Trophoblast cell (in vitro differentiated cells and primary cell): Measurements from ENCODE around the gene VCL.

Experiments used
- DNase-seq, 2 donors: peaks; one replicate each; pipeline ENCODE4 v3.0.0-alpha.2; 2016
- H2AFZ ChIP-seq: 2 replicates; pipeline ENCODE4 v1.6.1; 2013; ENCODE audit warnings: low read length, moderate library complexity, mild to moderate bottlenecking; ENCODE audit not compliant: insufficient read depth, poor library complexity
- H2AK5ac ChIP-seq: 2 replicates; pipeline ENCODE4 v1.6.1; 2013; ENCODE audit warnings: mild to moderate bottlenecking, low read length
- H2BK120ac ChIP-seq: 2 replicates; pipeline ENCODE4 v1.6.1; 2013; ENCODE audit warnings: low read length, mild to moderate bottlenecking, moderate library complexity; ENCODE audit not compliant: insufficient read depth, poor library complexity
- H2BK12ac ChIP-seq: 2 replicates; pipeline ENCODE4 v1.6.1; 2013; ENCODE audit warnings: mild to moderate bottlenecking, low read length, moderate library complexity
- H2BK5ac ChIP-seq: 2 replicates; pipeline ENCODE4 v1.6.1; 2013; ENCODE audit warnings: low read length, low read depth, moderate library complexity, mild to moderate bottlenecking; ENCODE audit not compliant: poor library complexity
- H3K14ac ChIP-seq: 2 replicates; pipeline ENCODE4 v1.6.1; 2013; ENCODE audit warnings: mild to moderate bottlenecking, low read length
- H3K18ac ChIP-seq: 2 replicates; pipeline ENCODE4 v1.6.1; 2013; ENCODE audit warnings: mild to moderate bottlenecking, low read length
- H3K23ac ChIP-seq: 2 replicates; pipeline ENCODE4 v1.6.1; 2013; ENCODE audit warnings: low read length
- H3K27ac ChIP-seq: 2 replicates; pipeline ENCODE4 v1.5.1; 2013; ENCODE audit warnings: low read depth, mild to moderate bottlenecking, inconsistent platforms, low read length, moderate library complexity
- H3K27me3 ChIP-seq: 2 replicates; pipeline ENCODE4 v1.6.1; 2013; ENCODE audit warnings: inconsistent platforms, mild to moderate bottlenecking, low read length, moderate library complexity; ENCODE audit not compliant: insufficient read depth
- H3K36me3 ChIP-seq, 2 experiments: 1 replicate in 1 of 2; 2 replicates in 1 of 2; pipeline ENCODE4 v1.6.1; 2013; ENCODE audit warnings: low read length in 2 of 2, mild to moderate bottlenecking in 2 of 2, moderate library complexity in 1 of 2; ENCODE audit not compliant: insufficient read depth in 2 of 2, control insufficient read depth in 1 of 2
- H3K4ac ChIP-seq: 2 replicates; pipeline ENCODE4 v1.6.1; 2013; ENCODE audit warnings: low read depth, mild to moderate bottlenecking, low read length, moderate library complexity
- H3K4me1 ChIP-seq, 2 experiments: 1 replicate in 1 of 2; 2 replicates in 1 of 2; pipeline ENCODE4 v1.6.1; 2013; ENCODE audit warnings: low read length in 2 of 2, mild to moderate bottlenecking in 2 of 2, moderate library complexity in 1 of 2; ENCODE audit not compliant: insufficient read depth in 2 of 2, control insufficient read depth in 1 of 2
- H3K4me2 ChIP-seq: 2 replicates; pipeline ENCODE4 v1.6.1; 2013; ENCODE audit warnings: inconsistent platforms, mild to moderate bottlenecking, low read length, moderate library complexity
- H3K4me3 ChIP-seq: 2 replicates; pipeline ENCODE4 v1.5.1; 2013; ENCODE audit warnings: mild to moderate bottlenecking, low read depth, low read length, inconsistent platforms
- H3K79me1 ChIP-seq: one replicate; pipeline ENCODE4 v1.6.1; 2013; ENCODE audit warnings: low read length
- H3K79me2 ChIP-seq: 2 replicates; pipeline ENCODE4 v1.6.1; 2013; ENCODE audit warnings: low read length, mild to moderate bottlenecking; ENCODE audit not compliant: control insufficient read depth, insufficient read depth, poor library complexity
- H3K9ac ChIP-seq: 2 replicates; pipeline ENCODE4 v1.6.1; 2013; ENCODE audit warnings: mild to moderate bottlenecking, low read length
- H3K9me3 ChIP-seq: 2 replicates; pipeline ENCODE4 v1.6.1; 2013; ENCODE audit warnings: low read depth, mild to moderate bottlenecking, control low read depth, inconsistent platforms, low read length; ENCODE audit not compliant: insufficient read depth
- H4K12ac ChIP-seq: 2 replicates; pipeline ENCODE4 v1.6.1; 2013; ENCODE audit warnings: low read depth, mild to moderate bottlenecking, low read length, moderate library complexity
- H4K8ac ChIP-seq: 2 replicates; pipeline ENCODE4 v1.6.1; 2013; ENCODE audit warnings: low read depth, mild to moderate bottlenecking, low read length, moderate library complexity
- H4K91ac ChIP-seq: one replicate; pipeline ENCODE4 v1.6.1; 2013; ENCODE audit warnings: low read depth, mild to moderate bottlenecking, low read length, moderate library complexity
- WGBS: extraction: QIAGEN DNeasy Blood & Tissue Kit; methylation state at CpG from one replicate; pipeline ENCODE4 v1.1.7; 2013; ENCODE audit warnings: missing lambda C conversion rate; ENCODE audit not compliant: insufficient read length, insufficient coverage; ENCODE audit errors: extremely low coverage; 5-methylcytosine and 5-hydroxymethylcytosine counted together

VCL gene

GRCh38 chr10:74113546-74113945 is 115.6 kb downstream of the VCL start:
- Histone ChIP-seq H2BK120ac (no peak overlapping the region), H3K27me3 (no peaks in the 10 kb centered on the region), H3K9ac (no peak overlapping the region), H2BK5ac (no peak overlapping the region), H3K4me2 (no peak overlapping the region), H3K79me1 (no peaks in the 10 kb centered on the region), H3K4me1 (no peaks in the 10 kb centered on the region), H3K79me2 (no peaks in the 10 kb centered on the region), H3K9me3 (no peaks in the 10 kb centered on the region), H3K4ac (no peak overlapping the region), H4K91ac (no peak overlapping the region), H4K8ac (no peak overlapping the region), H4K12ac (no peak overlapping the region), H3K4me3 (no peak overlapping the region), H3K14ac (no peak overlapping the region), H3K23ac (no peak overlapping the region), H3K18ac (no peak overlapping the region), H2AFZ (no peak overlapping the region), H3K27ac (no peak overlapping the region), H3K36me3 (peaks cover 53 to 76% of the 10 kb centered on the region in 2 experiments), H2AK5ac (no peak overlapping the region), H2BK12ac (no peak overlapping the region)
- no CpG with 5 or more reads among the region's 1 CpG for WGBS
- DNase-seq = no peak

GRCh38 chr10:74114041-74114448 is 116.1 kb downstream of the VCL start:
- no peak overlapping the region for H3K18ac ChIP-seq
- WGBS = 100% methylated on average over 1 of the region's 12 CpGs
- no peak for DNase-seq

GRCh38 chr10:74117738-74118137 is 119.8 kb downstream of the VCL start:
- WGBS = no CpG with 5 or more reads among the region's 4 CpGs
- H4K8ac ChIP-seq = no peak overlapping the region
- no peak overlapping the region for H2BK120ac ChIP-seq
- no peak overlapping the region for H3K18ac ChIP-seq
- no peak overlapping the region for H3K14ac ChIP-seq
- H2AK5ac ChIP-seq = no peak overlapping the region
- H3K36me3 ChIP-seq = peaks cover 38 to 54% of the 10 kb centered on the region in 2 experiments
- no peak overlapping the region for H4K12ac ChIP-seq
- no peak overlapping the region for H2BK12ac ChIP-seq
- no peak overlapping the region for H3K23ac ChIP-seq
- H3K9ac ChIP-seq = no peak overlapping the region
- H3K27me3 ChIP-seq = no peaks in the 10 kb centered on the region
- H3K4me3 ChIP-seq = no peak overlapping the region
- H3K4ac ChIP-seq = no peak overlapping the region
- H3K79me1 ChIP-seq = no peaks in the 10 kb centered on the region
- H3K9me3 ChIP-seq = no peaks in the 10 kb centered on the region
- no peak overlapping the region for H2AFZ ChIP-seq
- no peak overlapping the region for H3K4me2 ChIP-seq
- H3K4me1 ChIP-seq = no peaks in the 10 kb centered on the region
- H3K79me2 ChIP-seq = no peaks in the 10 kb centered on the region
- H4K91ac ChIP-seq = no peak overlapping the region
- H3K27ac ChIP-seq = no peak overlapping the region
- no peak for DNase-seq
- H2BK5ac ChIP-seq = no peak overlapping the region

More at GRCh38 chr10:74114041-74114448, 116.1 kb downstream of the VCL start:
- no peak overlapping the region for H3K4ac ChIP-seq
- no peaks in the 10 kb centered on the region for H3K27me3 ChIP-seq
- H2AFZ ChIP-seq = no peak overlapping the region
- no peak overlapping the region for H4K91ac ChIP-seq
- no peaks in the 10 kb centered on the region for H3K4me1 ChIP-seq
- H4K8ac ChIP-seq = no peak overlapping the region
- no peak overlapping the region for H4K12ac ChIP-seq
- no peaks in the 10 kb centered on the region for H3K79me2 ChIP-seq
- H3K9me3 ChIP-seq = no peaks in the 10 kb centered on the region
- no peak overlapping the region for H3K4me3 ChIP-seq
- H3K79me1 ChIP-seq = no peaks in the 10 kb centered on the region
- no peak overlapping the region for H3K23ac ChIP-seq
- H3K36me3 ChIP-seq = peaks cover 53 to 75% of the 10 kb centered on the region in 2 experiments
- no peak overlapping the region for H3K27ac ChIP-seq
- H2BK5ac ChIP-seq = no peak overlapping the region
- no peak overlapping the region for H3K14ac ChIP-seq
- no peak overlapping the region for H2AK5ac ChIP-seq
- H2BK12ac ChIP-seq = no peak overlapping the region
- no peak overlapping the region for H2BK120ac ChIP-seq
- no peak overlapping the region for H3K9ac ChIP-seq
- H3K4me2 ChIP-seq = no peak overlapping the region

GRCh38 chr10:74118804-74119203 is 120.9 kb downstream of the VCL start:
- H3K9me3 ChIP-seq = no peaks in the 10 kb centered on the region
- H3K79me1 ChIP-seq = no peaks in the 10 kb centered on the region
- no peak overlapping the region for H2BK12ac ChIP-seq
- no peak overlapping the region for H4K12ac ChIP-seq
- no peak overlapping the region for H3K9ac ChIP-seq
- H2AFZ ChIP-seq = no peak overlapping the region
- no peak overlapping the region for H3K23ac ChIP-seq
- DNase-seq = no peak
- no peak overlapping the region for H3K18ac ChIP-seq
- no peak overlapping the region for H3K14ac ChIP-seq
- no peak overlapping the region for H4K8ac ChIP-seq
- no peaks in the 10 kb centered on the region for H3K79me2 ChIP-seq
- H2BK5ac ChIP-seq = no peak overlapping the region
- no peak overlapping the region for H3K4ac ChIP-seq
- WGBS = no CpG with 5 or more reads among the region's 3 CpGs
- no peak overlapping the region for H3K27ac ChIP-seq
- H3K36me3 ChIP-seq = peaks cover 38 to 54% of the 10 kb centered on the region in 2 experiments
- no peaks in the 10 kb centered on the region for H3K27me3 ChIP-seq
- H2AK5ac ChIP-seq = no peak overlapping the region
- no peak overlapping the region for H3K4me3 ChIP-seq
- H3K4me2 ChIP-seq = no peak overlapping the region
- H2BK120ac ChIP-seq = no peak overlapping the region
- H4K91ac ChIP-seq = no peak overlapping the region
- no peaks in the 10 kb centered on the region for H3K4me1 ChIP-seq
